ENCODE data around the gene NCOA6. TPM values are rescaled to one million over a fixed set of nuclear protein-coding genes. Genes with fewer than 3 reads are reported as not detected.

The NCOA6 gene
- total and polyA plus RNA-seq, 2 donors (not counting 1 experiment from before 2014, with no cell fraction given) = 8.1 to 12.0 TPM

DNA sequence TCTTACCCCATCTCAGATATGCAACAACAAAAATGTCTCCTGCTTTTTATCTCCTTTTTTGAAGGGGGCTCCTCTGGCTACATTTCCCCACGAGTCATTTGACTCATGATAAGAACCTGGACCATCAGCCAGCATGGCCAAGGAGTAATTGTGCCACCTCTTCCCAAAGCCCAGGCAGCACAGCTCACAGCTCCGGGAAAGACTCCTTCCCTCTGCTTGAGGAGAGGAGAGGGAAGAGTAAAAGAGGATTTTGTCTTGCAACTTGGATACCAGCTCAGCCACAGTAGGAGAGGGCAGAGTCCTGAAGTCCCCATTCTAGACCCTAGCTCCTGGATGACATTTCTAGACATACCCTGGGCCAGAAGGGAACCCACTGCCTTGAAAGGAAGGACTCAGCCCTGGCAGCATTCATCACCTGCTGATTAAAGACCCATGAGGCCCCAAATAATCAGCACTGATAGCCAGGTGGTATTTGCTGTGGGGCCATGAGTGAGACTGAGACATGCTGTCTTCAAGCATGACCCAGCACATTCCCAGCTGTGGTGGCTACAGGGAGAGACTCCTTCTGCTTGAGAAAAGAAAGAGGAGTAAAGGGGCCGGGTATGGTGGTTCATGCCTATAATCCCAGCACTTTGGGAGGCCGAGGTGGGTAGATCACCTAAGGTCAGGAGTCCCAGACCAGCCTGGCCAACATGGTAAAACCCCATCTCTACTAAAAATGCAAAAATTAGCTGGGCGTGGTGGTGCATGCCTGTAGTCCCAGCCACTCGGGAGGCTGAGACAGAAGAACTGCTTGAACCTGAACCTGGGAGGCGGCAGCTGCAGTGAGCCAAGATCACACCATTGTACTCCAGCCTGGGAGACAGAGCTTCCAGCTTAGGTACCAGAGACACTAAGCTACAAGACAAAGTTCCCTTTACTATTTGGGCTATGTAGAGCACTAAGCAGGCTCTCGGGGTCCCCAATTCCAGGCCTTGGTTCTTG lies 28.1 kb downstream of the NCOA6 start:
- H2AFZ ChIP-seq (ENCODE audit: low read length) = no peak overlapping the region
- no peak overlapping the region for H3K9ac ChIP-seq (ENCODE audit: insufficient read depth, low read length)
- TF ChIP-seq, protein P1, sequence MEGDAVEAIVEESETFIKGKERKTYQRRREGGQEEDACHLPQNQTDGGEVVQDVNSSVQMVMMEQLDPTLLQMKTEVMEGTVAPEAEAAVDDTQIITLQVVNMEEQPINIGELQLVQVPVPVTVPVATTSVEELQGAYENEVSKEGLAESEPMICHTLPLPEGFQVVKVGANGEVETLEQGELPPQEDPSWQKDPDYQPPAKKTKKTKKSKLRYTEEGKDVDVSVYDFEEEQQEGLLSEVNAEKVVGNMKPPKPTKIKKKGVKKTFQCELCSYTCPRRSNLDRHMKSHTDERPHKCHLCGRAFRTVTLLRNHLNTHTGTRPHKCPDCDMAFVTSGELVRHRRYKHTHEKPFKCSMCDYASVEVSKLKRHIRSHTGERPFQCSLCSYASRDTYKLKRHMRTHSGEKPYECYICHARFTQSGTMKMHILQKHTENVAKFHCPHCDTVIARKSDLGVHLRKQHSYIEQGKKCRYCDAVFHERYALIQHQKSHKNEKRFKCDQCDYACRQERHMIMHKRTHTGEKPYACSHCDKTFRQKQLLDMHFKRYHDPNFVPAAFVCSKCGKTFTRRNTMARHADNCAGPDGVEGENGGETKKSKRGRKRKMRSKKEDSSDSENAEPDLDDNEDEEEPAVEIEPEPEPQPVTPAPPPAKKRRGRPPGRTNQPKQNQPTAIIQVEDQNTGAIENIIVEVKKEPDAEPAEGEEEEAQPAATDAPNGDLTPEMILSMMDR (conservative IDR thresholded peaks at IDR 0.05 in 1 of 2, IDR thresholded peaks at IDR 0.05 in 1 of 2; ENCODE audit: low read depth in 1 of 2, low read length in 2 of 2) = no peak
- no peak for TF ChIP-seq EZH2 (IDR thresholded peaks at IDR 0.05; ENCODE audit: low read length, missing control alignments)
- H3K4me1 ChIP-seq (ENCODE audit: control insufficient read depth, extremely low read depth, insufficient read depth, low read length) = no peaks in the 10 kb centered on the region
- DNase-seq (ENCODE audit: low read depth in 2 of 2) = no peak
- H3K27me3 ChIP-seq (ENCODE audit: control insufficient read depth, insufficient read depth, low read length) = no peaks in the 10 kb centered on the region
- peaks cover 40% of the 10 kb centered on the region for H3K79me2 ChIP-seq (ENCODE audit: control insufficient read depth, insufficient read depth, low read length)
- peaks cover 3% of the 10 kb centered on the region for H4K20me1 ChIP-seq (ENCODE audit: control insufficient read depth, extremely low read depth, insufficient read depth, low read length)
- no peak overlapping the region for H3K4me2 ChIP-seq (ENCODE audit: extremely low read depth, insufficient read depth, low read length)
- H3K36me3 ChIP-seq (ENCODE audit: control insufficient read depth, insufficient read depth, low read length) = no peaks in the 10 kb centered on the region
- H3K9me3 ChIP-seq (ENCODE audit: control insufficient read depth, insufficient read depth, low read depth, low read length) = no peaks in the 10 kb centered on the region
- no peak overlapping the region for H3K4me3 ChIP-seq (replicated peaks in 1 of 4; ENCODE audit: control extremely low read depth in 1 of 4, insufficient read depth in 1 of 4, low read depth in 3 of 4, low read length in 4 of 4)
- H3K27ac ChIP-seq (ENCODE audit: insufficient read depth, low read length) = no peak overlapping the region

DNA sequence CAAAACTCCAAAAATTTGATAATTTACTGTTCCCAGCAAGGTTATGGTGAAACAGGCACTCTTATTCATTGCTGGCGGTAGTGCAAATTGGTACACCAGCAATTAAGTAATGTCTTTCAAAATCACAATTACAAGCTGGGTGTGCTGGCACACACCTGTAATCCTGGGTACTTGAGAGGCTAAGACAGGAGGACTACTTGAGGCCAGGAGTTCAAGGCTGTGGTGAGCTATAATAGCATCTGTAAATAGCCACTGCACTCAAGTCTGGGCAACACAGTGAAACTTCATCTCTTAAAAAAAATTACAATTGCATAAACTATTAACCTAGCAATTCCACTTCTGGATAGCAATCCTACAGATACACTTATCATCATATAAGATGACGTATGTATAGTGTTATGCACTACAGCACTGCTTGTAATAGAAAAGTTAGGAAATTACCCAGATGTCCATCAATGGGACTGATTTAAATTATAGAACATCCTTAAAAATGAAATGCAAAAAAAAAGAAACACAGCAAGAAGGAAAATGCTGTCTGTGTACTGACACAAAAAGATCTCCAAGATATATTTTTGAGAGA lies 31.4 kb downstream of the NCOA6 start:
- H2AFZ ChIP-seq (ENCODE audit: low read length) = no peak overlapping the region
- H3K4me3 ChIP-seq (replicated peaks in 1 of 4; ENCODE audit: control extremely low read depth in 1 of 4, insufficient read depth in 1 of 4, low read depth in 3 of 4, low read length in 4 of 4) = no peak overlapping the region
- H3K9me3 ChIP-seq (ENCODE audit: control insufficient read depth, insufficient read depth, low read depth, low read length) = no peaks in the 10 kb centered on the region
- no peak overlapping the region for H3K4me2 ChIP-seq (ENCODE audit: extremely low read depth, insufficient read depth, low read length)
- no peak for DNase-seq (ENCODE audit: low read depth in 2 of 2)
- peaks cover 33% of the 10 kb centered on the region for H3K79me2 ChIP-seq (ENCODE audit: control insufficient read depth, insufficient read depth, low read length)
- TF ChIP-seq EZH2 (IDR thresholded peaks at IDR 0.05; ENCODE audit: low read length, missing control alignments) = no peak
- TF ChIP-seq, protein P1 (conservative IDR thresholded peaks at IDR 0.05 in 1 of 2, IDR thresholded peaks at IDR 0.05 in 1 of 2; ENCODE audit: low read depth in 1 of 2, low read length in 2 of 2) = no peak
- H3K27me3 ChIP-seq (ENCODE audit: control insufficient read depth, insufficient read depth, low read length) = no peaks in the 10 kb centered on the region
- H3K4me1 ChIP-seq (ENCODE audit: control insufficient read depth, extremely low read depth, insufficient read depth, low read length) = peaks cover 8% of the 10 kb centered on the region
- peaks cover 3% of the 10 kb centered on the region for H4K20me1 ChIP-seq (ENCODE audit: control insufficient read depth, extremely low read depth, insufficient read depth, low read length)
- H3K36me3 ChIP-seq (ENCODE audit: control insufficient read depth, insufficient read depth, low read length) = peaks cover 3% of the 10 kb centered on the region
- H3K9ac ChIP-seq (ENCODE audit: insufficient read depth, low read length) = no peak overlapping the region
- no peak overlapping the region for H3K27ac ChIP-seq (ENCODE audit: insufficient read depth, low read length)

DNA sequence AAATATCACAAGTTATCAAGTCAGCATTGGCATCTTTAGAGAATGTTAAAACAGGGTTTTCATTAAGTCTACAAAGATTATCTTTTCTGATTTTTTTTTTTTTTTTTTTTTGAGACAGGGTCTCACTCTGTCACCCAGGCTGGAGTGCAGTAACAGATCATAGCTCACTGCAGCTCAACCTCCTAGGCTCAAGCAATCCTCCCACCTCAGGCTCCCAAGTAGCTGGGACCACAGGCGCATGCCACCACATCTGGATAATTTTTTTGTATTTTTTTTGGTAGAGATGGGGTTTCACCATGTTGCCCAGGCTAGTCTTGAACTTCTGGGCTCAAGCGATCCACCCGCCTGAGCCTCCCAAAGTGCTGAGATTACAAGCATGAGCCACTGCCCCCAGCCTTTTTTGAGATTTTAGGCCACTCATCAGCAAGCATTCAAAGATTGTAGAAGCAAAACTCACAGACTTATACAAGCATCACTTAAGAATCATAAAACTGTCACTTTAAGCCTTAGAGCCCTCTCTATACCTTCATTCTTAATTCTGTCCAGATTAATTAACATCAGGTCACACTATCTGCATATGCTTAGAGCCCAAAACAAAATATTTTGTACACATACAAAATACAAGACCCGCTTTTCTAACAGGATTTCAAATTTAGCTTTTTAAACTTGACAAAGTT lies 32.6 kb downstream of the NCOA6 start:
- no peak overlapping the region for H2AFZ ChIP-seq (ENCODE audit: low read length)
- H3K79me2 ChIP-seq (ENCODE audit: control insufficient read depth, insufficient read depth, low read length) = peaks cover 24% of the 10 kb centered on the region
- no peak overlapping the region for H3K4me3 ChIP-seq (replicated peaks in 1 of 4; ENCODE audit: control extremely low read depth in 1 of 4, insufficient read depth in 1 of 4, low read depth in 3 of 4, low read length in 4 of 4)
- no peak overlapping the region for H3K27ac ChIP-seq (ENCODE audit: insufficient read depth, low read length)
- TF ChIP-seq, protein P1 (conservative IDR thresholded peaks at IDR 0.05 in 1 of 2, IDR thresholded peaks at IDR 0.05 in 1 of 2; ENCODE audit: low read depth in 1 of 2, low read length in 2 of 2) = no peak
- TF ChIP-seq EZH2 (IDR thresholded peaks at IDR 0.05; ENCODE audit: low read length, missing control alignments) = no peak
- peaks cover 3% of the 10 kb centered on the region for H4K20me1 ChIP-seq (ENCODE audit: control insufficient read depth, extremely low read depth, insufficient read depth, low read length)
- H3K4me1 ChIP-seq (ENCODE audit: control insufficient read depth, extremely low read depth, insufficient read depth, low read length) = peaks cover 8% of the 10 kb centered on the region
- no peaks in the 10 kb centered on the region for H3K9me3 ChIP-seq (ENCODE audit: control insufficient read depth, insufficient read depth, low read depth, low read length)
- no peak overlapping the region for H3K9ac ChIP-seq (ENCODE audit: insufficient read depth, low read length)
- peaks cover 3% of the 10 kb centered on the region for H3K36me3 ChIP-seq (ENCODE audit: control insufficient read depth, insufficient read depth, low read length)
- no peaks in the 10 kb centered on the region for H3K27me3 ChIP-seq (ENCODE audit: control insufficient read depth, insufficient read depth, low read length)
- H3K4me2 ChIP-seq (ENCODE audit: extremely low read depth, insufficient read depth, low read length) = no peak overlapping the region
- no peak for DNase-seq (ENCODE audit: low read depth in 2 of 2)
